Naive thymus-derived CD4-positive, alpha-beta T cell (primary cell): ENCODE results near the gene GRAMD1B. TPM values are rescaled to one million over a fixed set of nuclear protein-coding genes. Genes with fewer than 3 reads are reported as not detected.

Experiments
- ATAC-seq: fragments of 150-1000 bp; cut with Tn5 transposase; 2 replicates; pipeline ENCODE4 v1.10.0; 2021; ENCODE audit warnings: mild to moderate bottlenecking, moderate library complexity
- CTCF ChIA-PET: fragments of 350-600 bp; sonication (Branson Sonifier 250); formaldehyde crosslinking; loops from one replicate; lab custom pipeline; 2021; ENCODE audit warnings: antibody characterized with exemption; lab: Charles Lee
- POLR2A ChIA-PET: fragments of 350-600 bp; sonication (Branson Sonifier 250); formaldehyde crosslinking; loops from one replicate; lab custom pipeline; 2021; ENCODE audit warnings: antibody characterized with exemption, inconsistent platforms; lab: Charles Lee
- DNase-seq, 9 donors: peaks; one replicate each; pipeline versions ENCODE4 v3.0.0 to v3.0.0-alpha.2; 2020 to 2022; ENCODE audit warnings: mixed read lengths in 1 of 9
- H3K27ac ChIP-seq: one replicate; pipeline ENCODE4 v1.7.0; 2013; ENCODE audit warnings: mild to moderate bottlenecking, low read depth, low read length, moderate library complexity
- H3K27me3 ChIP-seq, 2 donors: one replicate each; pipeline ENCODE4 v1.7.0; 2013; ENCODE audit warnings: low read length in 2 of 2, mild to moderate bottlenecking in 2 of 2, moderate library complexity in 2 of 2; ENCODE audit not compliant: control insufficient read depth in 2 of 2, insufficient read depth in 2 of 2
- H3K36me3 ChIP-seq, 3 experiments: 1 replicate in 2 of 3; 2 replicates in 1 of 3; pipeline ENCODE4 v1.7.0; 2013; ENCODE audit warnings: low read length in 3 of 3, mild to moderate bottlenecking in 3 of 3, moderate library complexity in 1 of 3; ENCODE audit not compliant: insufficient read depth in 3 of 3, control insufficient read depth in 2 of 3
- H3K4me1 ChIP-seq, 2 donors: one replicate each; pipeline ENCODE4 v1.7.0; 2013; ENCODE audit warnings: low read length in 2 of 2, mild to moderate bottlenecking in 2 of 2, moderate library complexity in 1 of 2; ENCODE audit not compliant: control insufficient read depth in 2 of 2, insufficient read depth in 2 of 2
- H3K4me3 ChIP-seq: 2 replicates; pipeline ENCODE4 v1.7.0; 2013; ENCODE audit warnings: mild to moderate bottlenecking, low read length
- H3K9me3 ChIP-seq, 3 experiments: 1 replicate in 2 of 3; 2 replicates in 1 of 3; pipeline ENCODE4 v1.7.0; 2013; ENCODE audit warnings: low read length in 3 of 3; ENCODE audit not compliant: control insufficient read depth in 2 of 3
- H3K27ac Mint-ChIP-seq, 9 donors: one replicate each; pipeline ENCODE4 v1.8.0; 2020 to 2022; ENCODE audit warnings: mixed read lengths in 9 of 9, mild to moderate bottlenecking in 8 of 9, moderate library complexity in 5 of 9, inconsistent platforms in 2 of 9
- H3K27me3 Mint-ChIP-seq, 5 donors: one replicate each; pipeline ENCODE4 v1.8.0; 2021 to 2022; ENCODE audit warnings: mixed read lengths in 5 of 5, mild to moderate bottlenecking in 1 of 5
- H3K36me3 Mint-ChIP-seq, 5 donors: one replicate each; pipeline ENCODE4 v1.8.0; 2020 to 2022; ENCODE audit warnings: mixed read lengths in 5 of 5, mild to moderate bottlenecking in 3 of 5, inconsistent platforms in 1 of 5
- H3K4me1 Mint-ChIP-seq, 7 donors: one replicate each; pipeline ENCODE4 v1.8.0; 2020 to 2022; ENCODE audit warnings: mixed read lengths in 7 of 7, mild to moderate bottlenecking in 3 of 7, inconsistent platforms in 1 of 7
- H3K4me3 Mint-ChIP-seq, 10 donors: one replicate each; pipeline ENCODE4 v1.8.0; 2020 to 2022; ENCODE audit warnings: mild to moderate bottlenecking in 10 of 10, mixed read lengths in 10 of 10, moderate library complexity in 6 of 10, inconsistent platforms in 2 of 10
- H3K9me3 Mint-ChIP-seq, 11 donors: one replicate each; pipeline ENCODE4 v1.8.0; 2020 to 2022; ENCODE audit warnings: mixed read lengths in 11 of 11, mild to moderate bottlenecking in 4 of 11, inconsistent platforms in 1 of 11, moderate library complexity in 1 of 11
- intact Hi-C, 2 donors: fragments of 100-400 bp; cut with micrococcal nuclease; formaldehyde crosslinking; loops; one replicate each; pipeline ENCODE4 v1.15.1; 2023
- polyA plus RNA-seq, 2 donors: library from polyadenylated mRNA; unstranded; fragments of 300-500 nt; fragmentation: Illumina TruSeq; gene quantifications; one replicate each; pipeline ENCODE4 v1.2.3, GENCODE V29; 2021
- total RNA-seq, 6 experiments: library from RNA in 5 of 6; stranded (reverse) in 5 of 6; gene quantifications; 1 replicate in 5 of 6; 2 replicates in 1 of 6; pipeline ENCODE4 v1.2.3 and lab custom pipeline; 2021 to 2026

Gene GRAMD1B
- total and polyA plus RNA-seq, 7 experiments from 2014 or later, result 1.7 to 88.9 (median 10.0) TPM

DNA sequence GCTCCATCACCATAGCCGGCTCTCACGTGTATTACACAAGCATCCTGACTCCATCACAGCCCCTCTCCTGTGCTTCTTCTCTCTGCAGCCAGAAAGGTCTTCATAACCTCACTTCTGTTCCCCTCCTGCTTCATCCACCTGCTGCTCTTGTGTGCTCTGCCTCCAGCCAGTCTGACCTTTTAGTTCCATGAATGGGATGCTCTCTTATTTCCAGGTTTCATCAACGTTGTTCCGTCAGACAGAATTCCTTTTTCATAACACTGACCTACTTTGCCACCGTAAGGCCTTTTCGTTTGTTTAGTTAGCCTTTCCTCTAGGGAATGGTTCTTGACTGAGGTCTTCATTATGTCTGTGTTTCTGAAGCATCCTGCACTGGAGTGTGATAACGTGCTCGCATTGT is 18.8 kb downstream of the GRAMD1B start:
- Histone ChIP-seq H3K27me3 (no peaks in the 10 kb centered on the region), H3K36me3 (no peaks in the 10 kb centered on the region), H3K27ac (no peak overlapping the region), H3K9me3 (no peaks in the 10 kb centered on the region), H3K4me1 (no peaks in the 10 kb centered on the region), H3K4me3 (no peak overlapping the region)
- DNase-seq, result no peak
- ATAC-seq, result no peak
- H3K4me1 Mint-ChIP-seq, result peaks cover 2 to 81% (median 3%) of the 10 kb centered on the region in 7 donors
- no peaks in the 10 kb centered on the region for H3K9me3 Mint-ChIP-seq
- peak overlapping the region in 1 of 9 donors; percentile 44 for H3K27ac Mint-ChIP-seq
- no peak overlapping the region for H3K4me3 Mint-ChIP-seq
- ChIA-PET CTCF (no interaction called here), POLR2A (no interaction called here)
- no peaks in the 10 kb centered on the region for H3K27me3 Mint-ChIP-seq
- peaks cover 0 to 41% (median 0%) of the 10 kb centered on the region in 5 donors for H3K36me3 Mint-ChIP-seq
- intact Hi-C loops, result no loop called here

DNA sequence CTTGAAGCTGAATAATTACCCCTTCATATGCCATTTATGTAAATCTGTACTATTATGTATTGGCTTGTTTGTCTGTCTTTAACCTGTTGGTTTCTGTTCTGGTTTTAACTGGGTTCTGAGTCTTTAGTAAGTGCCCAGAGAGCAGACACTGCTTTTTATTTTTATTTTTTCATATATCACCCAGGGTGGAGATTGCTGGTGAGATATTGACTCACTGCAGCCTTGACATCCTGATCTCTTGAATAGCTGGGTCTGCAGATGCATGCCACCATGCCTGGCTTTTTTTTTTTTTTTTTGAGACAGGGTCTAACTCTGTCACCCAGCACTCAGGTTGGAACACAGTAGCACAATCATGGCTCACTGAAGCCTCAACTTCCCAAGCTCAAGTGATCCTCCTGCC is 19.4 kb downstream of the GRAMD1B start:
- H3K27ac Mint-ChIP-seq, result peak overlapping the region in 1 of 9 donors; percentile 82
- H3K4me3 Mint-ChIP-seq, result no peak overlapping the region
- Histone ChIP-seq H3K9me3 (no peaks in the 10 kb centered on the region), H3K4me3 (no peak overlapping the region), H3K36me3 (no peaks in the 10 kb centered on the region), H3K27ac (no peak overlapping the region), H3K4me1 (peaks cover 0 to 3% of the 10 kb centered on the region in 2 donors), H3K27me3 (no peaks in the 10 kb centered on the region)
- POLR2A ChIA-PET, result no interaction called here
- CTCF ChIA-PET, result no interaction called here
- no peaks in the 10 kb centered on the region for H3K9me3 Mint-ChIP-seq
- peaks cover 8 to 81% (median 9%) of the 10 kb centered on the region in 7 donors for H3K4me1 Mint-ChIP-seq
- H3K36me3 Mint-ChIP-seq, result peaks cover 0 to 42% (median 0%) of the 10 kb centered on the region in 5 donors
- DNase-seq (no peak), ATAC-seq (no peak)
- intact Hi-C loops, result no loop called here
- no peaks in the 10 kb centered on the region for H3K27me3 Mint-ChIP-seq

DNA sequence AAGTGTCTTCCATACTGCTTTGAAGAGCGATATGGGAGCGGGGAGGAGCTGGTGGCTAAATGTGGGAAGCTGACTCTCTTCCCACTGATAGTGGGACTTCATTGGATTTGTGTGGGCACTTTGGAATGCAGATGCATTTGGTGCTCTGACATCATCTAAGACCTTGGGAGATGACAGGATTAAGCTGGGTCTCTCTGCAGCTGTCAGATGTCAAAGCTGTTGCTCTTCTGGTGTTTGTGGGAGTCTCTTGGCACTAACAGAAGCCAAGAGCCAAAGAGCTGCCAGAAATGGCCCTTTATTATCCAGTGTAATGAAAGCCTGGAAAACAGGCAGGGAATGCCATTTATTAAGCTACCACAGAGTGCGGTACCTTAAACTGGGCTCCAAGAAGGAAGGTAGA is 20.6 kb downstream of the GRAMD1B start:
- H3K36me3 Mint-ChIP-seq, result peaks cover 0 to 39% (median 0%) of the 10 kb centered on the region in 5 donors
- CTCF ChIA-PET, result no interaction called here
- Histone ChIP-seq H3K27me3 (no peaks in the 10 kb centered on the region), H3K9me3 (no peaks in the 10 kb centered on the region), H3K27ac (no peak overlapping the region), H3K4me1 (peaks cover 0 to 8% of the 10 kb centered on the region in 2 donors), H3K36me3 (no peaks in the 10 kb centered on the region), H3K4me3 (no peak overlapping the region)
- peaks cover 12 to 81% (median 16%) of the 10 kb centered on the region in 7 donors for H3K4me1 Mint-ChIP-seq
- H3K27ac Mint-ChIP-seq, result peak overlapping the region in 1 of 9 donors; percentile 82
- no peaks in the 10 kb centered on the region for H3K9me3 Mint-ChIP-seq
- intact Hi-C loops, result loop anchor here in 1 of 2 donors (1.0 to 5.0 kb wide), 2 partner anchors 8 to 708 kb away; no protein-coding TSS in a partner anchor
- ATAC-seq (no peak), DNase-seq (no peak)
- no peak overlapping the region for H3K4me3 Mint-ChIP-seq
- no peaks in the 10 kb centered on the region for H3K27me3 Mint-ChIP-seq
- POLR2A ChIA-PET, result interaction anchor here (0.9 kb wide), 1 partner anchor 15 kb away, joined by 3 read pairs; no protein-coding TSS in a partner anchor

DNA sequence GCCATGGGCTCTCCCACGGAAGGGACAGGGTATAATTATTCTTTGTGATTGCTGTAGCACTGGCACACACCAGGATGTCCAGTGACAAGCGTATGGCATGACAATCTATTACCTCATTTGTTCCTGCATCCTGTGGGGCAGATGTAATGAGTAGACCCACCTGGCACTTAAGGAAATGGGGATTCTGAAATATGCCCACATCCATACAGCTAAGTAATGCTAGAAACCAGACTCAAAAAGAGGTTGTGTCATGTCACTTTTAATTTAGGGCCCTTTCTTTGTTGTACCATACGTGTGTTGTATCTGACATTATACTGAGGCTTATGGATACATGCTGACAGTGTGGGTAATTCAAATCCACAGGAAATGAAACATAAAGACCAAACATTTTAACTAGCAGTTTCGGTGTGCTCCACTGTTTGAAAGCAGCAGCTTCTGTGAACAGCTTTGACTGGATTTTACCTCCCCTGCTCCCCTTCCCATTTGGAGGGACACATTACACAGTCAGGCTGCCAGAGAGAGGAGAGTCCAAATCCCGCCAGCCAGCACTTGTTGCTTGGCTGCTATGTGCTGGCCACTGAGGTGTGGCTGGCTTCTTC is 21.2 kb downstream of the GRAMD1B start:
- no peak for ATAC-seq
- H3K27me3 Mint-ChIP-seq, result no peaks in the 10 kb centered on the region
- H3K4me3 Mint-ChIP-seq, result peak overlapping the region in 1 of 10 donors; percentile 79

DNA sequence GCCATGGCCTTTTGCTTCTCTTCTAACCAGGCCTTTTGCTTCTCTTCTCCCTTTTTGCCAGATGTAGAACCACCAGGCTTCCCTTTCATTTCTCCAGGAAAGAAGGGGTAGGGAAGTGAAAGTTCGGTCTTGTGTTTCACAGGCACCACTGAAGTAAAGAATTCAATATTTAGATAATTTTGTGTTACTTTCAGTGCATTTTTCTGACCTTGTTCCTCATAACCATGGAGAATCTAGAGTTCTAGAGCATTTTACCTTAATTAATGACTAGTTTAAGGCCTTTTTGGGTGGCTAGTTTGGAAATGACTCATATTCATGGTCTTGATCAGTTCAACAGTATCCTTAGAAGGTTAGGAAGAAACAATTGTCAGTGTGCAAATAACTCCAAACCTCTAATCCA is 22.7 kb downstream of the GRAMD1B start:
- ChIA-PET CTCF (interaction anchor here (0.6 kb wide), 1 partner anchor 57 kb away, joined by 4 read pairs; no protein-coding TSS in a partner anchor), POLR2A (no interaction called here)
- Mint-ChIP-seq H3K9me3 (no peaks in the 10 kb centered on the region), H3K27me3 (no peaks in the 10 kb centered on the region), H3K36me3 (peaks cover 0 to 38% (median 0%) of the 10 kb centered on the region in 5 donors), H3K4me1 (peaks cover 14 to 87% (median 34%) of the 10 kb centered on the region in 7 donors), H3K4me3 (no peak overlapping the region), H3K27ac (peak overlapping the region in 1 of 9 donors; percentile 82)
- Histone ChIP-seq H3K4me1 (peaks cover 4 to 22% of the 10 kb centered on the region in 2 donors), H3K27ac (no peak overlapping the region), H3K4me3 (no peak overlapping the region), H3K36me3 (no peaks in the 10 kb centered on the region), H3K27me3 (no peaks in the 10 kb centered on the region), H3K9me3 (no peaks in the 10 kb centered on the region)
- ATAC-seq, result no peak
- intact Hi-C loops, result loop anchor here in 1 of 2 donors (5.0 kb wide), 1 partner anchor 710 kb away; no protein-coding TSS in a partner anchor
- no peak for DNase-seq

More for the DNA sequence above, 21.2 kb downstream of the GRAMD1B start:
- POLR2A ChIA-PET, result interaction anchor here (0.9 kb wide), 1 partner anchor 16 kb away, joined by 3 read pairs; no protein-coding TSS in a partner anchor
- H3K4me1 ChIP-seq, result peaks cover 0 to 14% of the 10 kb centered on the region in 2 donors
- Mint-ChIP-seq H3K27ac (peak overlapping the region in 1 of 9 donors; percentile 82), H3K9me3 (no peaks in the 10 kb centered on the region), H3K36me3 (peaks cover 0 to 42% (median 0%) of the 10 kb centered on the region in 5 donors), H3K4me1 (peaks cover 14 to 86% (median 22%) of the 10 kb centered on the region in 7 donors)
- no peak overlapping the region for H3K27ac ChIP-seq
- intact Hi-C loops, result loop anchor here in 1 of 2 donors (1.0 to 5.0 kb wide), 2 partner anchors 9 to 709 kb away; no protein-coding TSS in a partner anchor
- no peak overlapping the region for H3K4me3 ChIP-seq
- no peak for DNase-seq
- CTCF ChIA-PET, result no interaction called here
- no peaks in the 10 kb centered on the region for H3K27me3 ChIP-seq
- no peaks in the 10 kb centered on the region for H3K36me3 ChIP-seq
- no peaks in the 10 kb centered on the region for H3K9me3 ChIP-seq

DNA sequence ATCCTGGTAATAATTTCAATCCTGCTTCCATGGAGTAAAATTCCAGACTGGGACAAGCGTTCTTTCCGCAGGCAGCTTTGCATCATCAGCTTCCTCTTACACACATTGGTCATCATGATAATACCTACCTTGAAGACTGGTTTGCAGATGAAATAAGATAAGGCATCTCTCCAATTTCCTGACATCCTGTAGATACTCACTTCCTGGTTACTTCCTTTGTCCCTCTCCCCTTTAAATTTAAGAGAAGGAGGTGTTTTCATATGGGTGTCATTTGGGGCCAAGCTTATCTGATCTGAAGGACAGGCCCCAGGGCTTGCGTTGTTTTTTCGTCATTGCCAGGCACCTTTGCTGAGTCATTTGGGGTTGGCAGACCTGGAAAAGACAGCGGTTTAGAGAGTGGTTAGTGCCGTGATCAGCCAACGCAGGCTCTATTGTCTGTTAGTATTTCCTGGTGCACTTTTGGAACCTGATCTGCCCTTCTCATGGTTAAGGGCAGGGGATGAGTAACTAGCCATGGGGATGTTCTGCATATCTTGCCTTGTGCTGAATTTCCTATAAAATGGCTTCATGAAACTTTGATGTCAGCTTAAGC is 24.1 kb downstream of the GRAMD1B start:
- peak overlapping the region in 6 of 10 donors; percentile 3 to 73 (median 8) for H3K4me3 Mint-ChIP-seq
- H3K27ac ChIP-seq, result no peak overlapping the region

More for the DNA sequence above, 24.1 kb downstream of the GRAMD1B start:
- Mint-ChIP-seq H3K27me3 (no peaks in the 10 kb centered on the region), H3K27ac (peak overlapping the region in 7 of 9 donors; percentile 2 to 94 (median 27)), H3K9me3 (no peaks in the 10 kb centered on the region), H3K4me1 (peaks cover 10 to 90% (median 36%) of the 10 kb centered on the region in 7 donors), H3K36me3 (peaks cover 0 to 44% (median 0%) of the 10 kb centered on the region in 5 donors)
- Histone ChIP-seq H3K36me3 (no peaks in the 10 kb centered on the region), H3K27me3 (no peaks in the 10 kb centered on the region), H3K4me3 (no peak overlapping the region), H3K9me3 (no peaks in the 10 kb centered on the region), H3K4me1 (peaks cover 4 to 22% of the 10 kb centered on the region in 2 donors)
- ChIA-PET POLR2A (no interaction called here), CTCF (no interaction called here)
- intact Hi-C loops, result loop anchor here in 1 of 2 donors (1.0 to 5.0 kb wide), 7 partner anchors 24 to 712 kb away; partner anchors contain the start of genes GRAMD1B and HSPA8
- DNase-seq, result peak in 2 of 9 donors; percentile 19 to 75
- peak; percentile 62 for ATAC-seq
